Stimulated activated effector memory CD8-positive, alpha-beta T cell treated with anti-CD3 and anti-CD28 coated beads, Interleukin-12 subunit alpha, Interleukin-12 subunit beta, amount 100 ng/mL, for 72 hours (primary cell): ENCODE data around the gene ZC3H12C.

Experiments
- ATAC-seq: fragments of 150-1000 bp; cut with Tn5 transposase; 2 replicates; pipeline ENCODE4 v1.10.0; 2021
- DNase-seq, 2 donors: peaks; one replicate each; pipeline ENCODE4 v3.0.0; 2021 to 2022; ENCODE audit warnings: low spot score in 2 of 2
- H3K27ac Mint-ChIP-seq: one replicate; pipeline ENCODE4 v1.8.0; 2022; ENCODE audit warnings: mild to moderate bottlenecking, mixed read lengths
- H3K36me3 Mint-ChIP-seq: one replicate; pipeline ENCODE4 v1.8.0; 2022; ENCODE audit warnings: mild to moderate bottlenecking, mixed read lengths
- H3K4me1 Mint-ChIP-seq: one replicate; pipeline ENCODE4 v1.8.0; 2022; ENCODE audit warnings: mixed read lengths
- H3K4me3 Mint-ChIP-seq: one replicate; pipeline ENCODE4 v1.8.0; 2022; ENCODE audit warnings: mild to moderate bottlenecking, mixed read lengths
- H3K9me3 Mint-ChIP-seq: one replicate; pipeline ENCODE4 v1.8.0; 2022; ENCODE audit warnings: mixed read lengths

The ZC3H12C gene

DNA sequence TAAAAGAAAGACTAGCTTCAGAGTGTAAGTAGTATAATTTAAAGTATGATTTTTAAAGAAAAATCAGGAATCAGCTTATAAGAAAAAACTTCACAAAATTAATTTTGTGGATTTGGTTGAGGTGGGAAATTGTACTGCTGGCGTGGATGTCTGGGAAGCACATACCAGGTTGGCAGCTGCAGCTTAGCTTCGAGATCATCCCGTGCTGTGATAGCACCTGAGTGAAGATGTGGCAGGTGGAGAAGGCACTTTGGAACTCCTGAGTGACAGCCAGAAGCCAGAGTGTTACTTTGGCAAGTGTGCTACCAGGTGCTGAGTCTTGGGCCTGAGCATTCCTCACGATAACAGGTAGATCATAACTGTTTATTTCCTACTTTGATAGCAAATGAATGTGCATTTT, 17.7 kb downstream of the ZC3H12C start:
- DNase-seq (no peak), ATAC-seq (no peak)
- Mint-ChIP-seq H3K4me3 (no peak overlapping the region), H3K36me3 (peaks cover 6% of the 10 kb centered on the region), H3K4me1 (no peaks in the 10 kb centered on the region), H3K27ac (no peak overlapping the region), H3K9me3 (peaks cover 7% of the 10 kb centered on the region)

DNA sequence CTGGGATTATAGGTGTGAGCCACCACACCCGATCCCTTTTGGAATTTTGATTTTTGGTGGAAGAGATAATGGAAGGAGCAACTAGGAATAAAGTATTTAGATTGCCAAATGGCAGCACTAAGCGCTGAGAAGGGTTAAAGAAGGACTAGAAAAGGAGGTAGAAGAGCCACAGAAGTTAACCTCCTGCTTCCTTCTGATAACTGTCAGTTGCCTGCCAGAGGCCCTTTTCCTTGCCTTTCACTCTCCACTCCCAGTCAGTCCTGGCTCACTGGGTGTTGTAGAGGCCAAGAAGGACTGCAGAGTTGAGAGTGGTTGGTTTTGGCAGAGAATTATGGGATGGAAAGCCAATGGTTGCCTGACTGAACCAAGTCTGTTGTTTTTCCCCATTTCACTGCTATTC, 19.3 kb downstream of the ZC3H12C start:
- Mint-ChIP-seq H3K27ac (no peak overlapping the region), H3K4me1 (no peaks in the 10 kb centered on the region), H3K36me3 (peaks cover 7% of the 10 kb centered on the region), H3K4me3 (no peak overlapping the region), H3K9me3 (peaks cover 3% of the 10 kb centered on the region)
- ATAC-seq, result no peak
- no peak for DNase-seq

DNA sequence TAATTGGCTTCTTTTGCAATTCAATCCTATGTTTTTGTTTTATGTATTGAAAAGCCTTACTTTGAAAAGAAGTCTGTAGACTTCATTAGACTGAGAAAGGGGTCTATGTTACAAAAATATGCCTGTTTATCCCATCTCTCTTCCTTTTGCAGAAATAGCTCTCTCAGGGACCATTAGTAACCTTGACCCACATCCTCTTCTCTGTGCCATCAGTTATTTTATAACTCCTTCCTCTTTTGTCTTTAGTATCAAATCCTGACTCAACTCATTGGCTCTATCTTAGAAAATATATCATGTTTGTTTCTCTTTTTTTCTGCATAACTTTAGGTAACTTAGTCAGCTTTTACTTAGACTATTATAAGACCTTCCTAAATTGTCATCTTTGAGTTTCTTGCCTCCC, 20.3 kb downstream of the ZC3H12C start:
- no peak overlapping the region for H3K4me3 Mint-ChIP-seq
- DNase-seq (no peak), ATAC-seq (no peak)
- no peak overlapping the region for H3K27ac Mint-ChIP-seq
- H3K9me3 Mint-ChIP-seq, result peaks cover 3% of the 10 kb centered on the region
- peaks cover 7% of the 10 kb centered on the region for H3K36me3 Mint-ChIP-seq
- no peaks in the 10 kb centered on the region for H3K4me1 Mint-ChIP-seq

DNA sequence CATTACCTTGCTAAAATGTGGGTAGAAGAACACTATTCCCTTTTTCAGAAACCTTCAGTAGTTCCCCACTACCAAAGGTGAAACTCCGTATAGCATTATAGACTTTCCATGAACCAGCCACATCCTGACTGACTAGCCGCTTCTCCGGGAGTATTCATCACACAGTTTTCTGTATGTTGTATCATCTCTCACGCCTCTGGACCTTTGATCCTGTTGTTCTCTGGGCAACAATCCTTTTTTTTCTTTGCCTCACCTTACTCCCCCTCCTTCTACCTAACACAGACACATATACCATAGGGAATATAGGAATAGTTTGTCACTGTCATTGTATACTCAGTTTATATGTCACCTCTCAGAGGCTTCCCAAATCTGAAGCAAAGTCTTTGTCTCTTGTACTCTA, 20.8 kb downstream of the ZC3H12C start:
- Mint-ChIP-seq H3K4me1 (no peaks in the 10 kb centered on the region), H3K4me3 (no peak overlapping the region), H3K27ac (no peak overlapping the region), H3K9me3 (no peaks in the 10 kb centered on the region), H3K36me3 (peaks cover 7% of the 10 kb centered on the region)
- no peak for DNase-seq
- no peak for ATAC-seq

DNA sequence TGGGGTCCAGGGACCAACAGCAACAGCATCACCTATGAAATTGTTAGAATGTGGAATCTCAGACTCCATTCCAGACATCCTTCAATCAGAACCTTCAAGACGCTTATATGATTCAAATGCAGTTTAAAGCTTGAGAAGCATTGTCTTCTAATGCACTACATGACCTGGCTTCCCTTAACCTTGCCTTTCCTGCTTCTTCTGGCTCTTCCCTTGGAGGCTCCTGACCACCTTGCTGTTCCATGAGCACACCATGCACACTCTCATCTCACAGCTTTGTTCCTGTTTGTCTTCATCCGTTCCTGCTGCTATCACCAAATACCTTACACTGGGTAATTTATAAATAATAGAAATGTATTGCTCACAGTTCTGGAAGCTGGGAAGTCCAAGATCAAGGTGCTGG, 26.1 kb downstream of the ZC3H12C start:
- Mint-ChIP-seq H3K36me3 (peaks cover 7% of the 10 kb centered on the region), H3K27ac (no peak overlapping the region), H3K4me3 (no peak overlapping the region), H3K4me1 (no peaks in the 10 kb centered on the region), H3K9me3 (no peaks in the 10 kb centered on the region)
- DNase-seq, result no peak
- no peak for ATAC-seq

DNA sequence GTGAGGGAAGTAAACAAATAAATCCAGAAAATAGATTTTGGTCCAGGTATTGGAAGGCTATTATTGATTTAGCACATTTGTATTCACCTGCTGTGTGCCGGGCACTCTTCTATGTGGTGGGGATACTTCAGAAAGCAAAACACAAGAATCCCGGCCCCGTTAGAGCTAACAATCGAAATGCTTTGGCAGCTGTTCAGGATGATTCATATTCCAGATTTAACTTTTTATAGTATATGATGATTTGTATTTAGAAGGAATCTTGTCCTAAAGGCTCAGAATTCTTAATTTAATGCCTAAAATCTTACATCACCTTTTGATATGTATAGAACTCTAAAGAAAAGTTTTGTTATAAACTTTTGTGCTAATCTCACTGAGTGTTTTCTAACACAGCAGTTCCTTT, 28.0 kb downstream of the ZC3H12C start:
- Mint-ChIP-seq H3K36me3 (no peaks in the 10 kb centered on the region), H3K9me3 (no peaks in the 10 kb centered on the region), H3K4me3 (no peak overlapping the region), H3K27ac (no peak overlapping the region), H3K4me1 (no peaks in the 10 kb centered on the region)
- ATAC-seq (no peak), DNase-seq (no peak)

DNA sequence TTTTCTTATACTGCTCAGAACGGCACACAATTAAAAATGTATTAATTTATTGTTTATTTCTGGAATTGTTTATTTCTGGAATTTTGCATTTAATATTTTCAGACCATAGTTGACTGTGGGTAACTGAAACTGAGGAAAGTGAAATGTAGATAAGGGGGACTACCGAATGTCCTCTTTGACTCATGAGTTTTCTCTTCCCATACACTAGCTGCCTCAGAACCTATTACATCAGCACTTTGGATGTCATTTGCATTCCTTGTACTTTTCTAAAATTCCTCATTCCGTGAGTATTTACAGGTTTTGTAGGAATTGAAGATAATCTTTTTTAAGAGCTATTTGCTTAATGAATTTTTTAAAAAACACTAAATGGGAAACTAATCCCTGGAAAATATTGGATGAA, 29.8 kb downstream of the ZC3H12C start:
- Mint-ChIP-seq H3K27ac (no peak overlapping the region), H3K36me3 (no peaks in the 10 kb centered on the region), H3K4me3 (no peak overlapping the region), H3K4me1 (no peaks in the 10 kb centered on the region), H3K9me3 (no peaks in the 10 kb centered on the region)
- ATAC-seq, result no peak
- DNase-seq, result no peak

DNA sequence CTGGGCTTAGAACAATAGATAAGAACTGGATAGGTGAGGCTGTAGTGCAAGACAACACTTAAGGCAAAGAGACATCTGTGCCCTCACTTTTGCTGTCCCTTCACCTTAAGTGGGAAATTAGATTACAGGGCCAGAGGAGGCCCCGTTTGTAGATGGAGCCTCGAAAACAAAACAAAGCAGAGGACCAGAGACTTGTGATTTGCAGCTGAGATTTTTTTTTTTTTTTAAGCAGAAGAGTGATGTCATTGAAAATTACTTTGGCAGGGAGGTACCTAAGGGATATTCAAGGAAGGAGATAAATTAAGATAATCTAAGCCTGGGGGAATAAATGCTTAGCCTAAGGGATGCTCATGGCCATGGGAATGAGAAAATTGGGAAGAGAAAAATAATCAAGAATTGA, 31.4 kb downstream of the ZC3H12C start:
- DNase-seq, result no peak
- H3K27ac Mint-ChIP-seq, result no peak overlapping the region
- no peaks in the 10 kb centered on the region for H3K9me3 Mint-ChIP-seq
- no peak overlapping the region for H3K4me3 Mint-ChIP-seq
- no peaks in the 10 kb centered on the region for H3K36me3 Mint-ChIP-seq
- ATAC-seq, result no peak
- no peaks in the 10 kb centered on the region for H3K4me1 Mint-ChIP-seq

DNA sequence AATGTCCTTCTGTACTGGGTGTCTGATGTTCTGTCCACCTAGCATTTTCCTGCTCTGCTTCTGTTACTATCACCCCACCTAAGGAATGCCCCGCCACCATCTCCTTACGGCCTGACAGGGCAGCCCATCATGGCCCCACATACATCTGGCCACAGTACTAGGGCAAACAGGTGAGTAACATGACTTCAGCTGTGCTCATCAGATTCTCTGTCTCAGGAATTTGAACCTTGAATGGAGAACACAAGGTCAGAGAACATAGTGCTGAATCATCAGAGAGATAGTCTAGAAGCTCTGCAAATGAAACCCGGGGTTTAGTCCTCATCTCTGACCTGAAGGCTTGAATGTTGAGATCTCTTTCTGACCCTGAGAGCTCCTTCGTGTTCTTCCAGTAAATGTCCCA, 32.4 kb downstream of the ZC3H12C start:
- no peaks in the 10 kb centered on the region for H3K9me3 Mint-ChIP-seq
- H3K4me3 Mint-ChIP-seq, result no peak overlapping the region
- ATAC-seq, result no peak
- no peaks in the 10 kb centered on the region for H3K4me1 Mint-ChIP-seq
- no peaks in the 10 kb centered on the region for H3K36me3 Mint-ChIP-seq
- H3K27ac Mint-ChIP-seq, result no peak overlapping the region
- no peak for DNase-seq

DNA sequence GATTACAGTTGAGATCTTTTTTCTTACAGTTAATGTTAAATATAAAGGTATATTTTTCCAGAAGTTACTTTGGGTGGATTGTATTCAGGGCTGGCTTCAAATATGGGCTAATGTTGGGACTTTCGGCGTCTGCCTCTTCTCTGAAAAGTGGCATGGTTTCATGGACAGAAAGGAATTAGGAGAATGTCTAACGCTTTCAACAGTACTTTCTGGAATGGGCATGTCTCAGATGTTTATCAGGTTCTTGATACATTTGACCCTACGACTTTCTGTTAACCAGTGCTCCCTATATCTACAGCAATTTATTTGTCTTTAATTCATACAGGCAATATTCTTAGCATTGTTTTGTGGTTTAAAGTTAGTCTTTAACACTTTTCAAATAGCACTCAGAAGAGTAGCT, 33.7 kb downstream of the ZC3H12C start:
- H3K9me3 Mint-ChIP-seq, result no peaks in the 10 kb centered on the region
- no peak overlapping the region for H3K4me3 Mint-ChIP-seq
- no peak for DNase-seq
- no peaks in the 10 kb centered on the region for H3K36me3 Mint-ChIP-seq
- H3K4me1 Mint-ChIP-seq, result no peaks in the 10 kb centered on the region
- ATAC-seq, result no peak
- H3K27ac Mint-ChIP-seq, result no peak overlapping the region

DNA sequence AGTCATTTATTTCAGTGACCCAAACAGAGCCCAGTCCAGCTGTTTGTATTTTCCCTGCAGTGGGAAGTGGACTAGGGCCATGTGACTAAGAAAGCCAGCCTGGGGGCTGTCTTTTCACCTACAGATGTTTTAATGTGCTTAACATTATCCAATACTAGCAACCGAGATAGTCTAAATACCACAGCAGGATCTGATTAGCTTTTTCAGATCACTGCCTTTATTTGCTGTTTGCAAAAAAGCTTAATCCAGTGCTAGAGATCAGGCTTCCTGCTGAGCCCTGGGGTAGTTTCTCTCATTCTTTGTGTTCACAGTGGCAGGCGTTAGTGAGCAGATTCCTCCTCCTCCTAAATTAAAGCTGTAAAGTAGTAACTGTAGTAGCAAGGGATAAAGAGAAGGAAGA, 35.0 kb downstream of the ZC3H12C start:
- Mint-ChIP-seq H3K4me1 (no peaks in the 10 kb centered on the region), H3K27ac (no peak overlapping the region), H3K9me3 (no peaks in the 10 kb centered on the region), H3K36me3 (no peaks in the 10 kb centered on the region), H3K4me3 (no peak overlapping the region)
- DNase-seq (no peak), ATAC-seq (no peak)

DNA sequence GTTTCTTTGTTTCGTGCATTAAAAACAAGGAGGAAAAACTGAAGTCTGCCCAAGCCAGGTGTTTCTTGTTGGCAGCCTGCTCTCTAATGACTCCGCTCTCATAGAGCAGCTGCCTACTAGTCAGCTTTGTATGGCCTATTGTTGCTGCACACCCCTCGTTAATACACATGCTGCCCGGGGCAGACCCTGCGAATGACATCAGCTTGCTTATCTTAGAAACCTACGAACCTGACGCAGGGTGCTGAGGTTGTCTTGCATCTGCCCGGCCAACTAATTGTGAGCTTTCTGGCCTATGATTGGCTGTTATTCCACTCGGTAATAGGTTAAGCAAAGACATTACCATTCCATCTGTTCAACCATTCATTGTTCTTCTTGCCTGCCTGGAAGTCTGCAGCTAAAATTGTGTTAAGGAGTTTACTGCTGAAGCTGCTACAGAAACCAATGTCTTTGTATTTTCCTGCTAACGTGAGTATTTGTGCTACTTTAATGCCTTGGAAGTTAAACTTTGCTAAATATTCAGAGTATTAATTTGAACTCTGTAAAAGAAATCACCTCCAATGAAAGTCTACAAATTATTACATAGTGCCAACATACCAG, 37.5 kb downstream of the ZC3H12C start:
- Mint-ChIP-seq H3K4me1 (no peaks in the 10 kb centered on the region), H3K27ac (no peak overlapping the region), H3K36me3 (no peaks in the 10 kb centered on the region), H3K4me3 (no peak overlapping the region), H3K9me3 (no peaks in the 10 kb centered on the region)
- ATAC-seq, result no peak
- no peak for DNase-seq

DNA sequence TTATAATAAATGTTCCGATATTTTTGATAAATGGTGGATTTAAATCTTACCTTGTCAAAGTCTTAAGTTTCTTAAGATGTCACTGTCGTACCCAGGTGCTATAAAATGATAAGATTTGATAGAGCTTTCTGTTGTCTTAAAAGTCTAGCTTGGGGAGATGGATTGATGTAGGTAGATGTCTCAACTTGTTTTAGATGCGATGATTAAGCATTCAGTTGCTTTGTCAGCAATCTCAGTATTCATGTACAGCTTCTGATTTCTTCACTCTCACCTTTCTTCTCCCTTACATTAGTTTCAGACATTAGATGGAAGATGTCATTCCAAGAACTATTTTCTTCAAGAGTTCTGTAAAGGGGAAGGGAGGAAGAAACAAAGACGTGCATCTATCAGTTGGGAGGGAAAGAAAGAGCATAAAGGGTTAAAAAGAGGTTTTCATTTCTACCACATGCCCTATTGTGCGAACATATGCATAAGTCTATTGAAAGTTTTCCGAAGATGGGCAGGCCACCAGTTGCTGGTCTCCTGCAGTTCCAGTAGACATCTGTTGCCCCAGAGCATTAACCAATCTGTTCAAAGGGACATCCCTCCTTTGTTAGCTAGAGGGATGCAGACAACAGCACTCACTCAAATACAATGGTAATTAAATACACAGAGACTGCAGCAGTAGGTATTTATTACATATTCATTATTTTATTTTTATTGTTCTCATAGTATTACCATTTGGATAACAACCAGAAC, 38.4 kb downstream of the ZC3H12C start:
- H3K36me3 Mint-ChIP-seq, result no peaks in the 10 kb centered on the region
- no peak overlapping the region for H3K4me3 Mint-ChIP-seq
- no peaks in the 10 kb centered on the region for H3K9me3 Mint-ChIP-seq
- H3K27ac Mint-ChIP-seq, result no peak overlapping the region
- DNase-seq (no peak), ATAC-seq (no peak)
- no peaks in the 10 kb centered on the region for H3K4me1 Mint-ChIP-seq

DNA sequence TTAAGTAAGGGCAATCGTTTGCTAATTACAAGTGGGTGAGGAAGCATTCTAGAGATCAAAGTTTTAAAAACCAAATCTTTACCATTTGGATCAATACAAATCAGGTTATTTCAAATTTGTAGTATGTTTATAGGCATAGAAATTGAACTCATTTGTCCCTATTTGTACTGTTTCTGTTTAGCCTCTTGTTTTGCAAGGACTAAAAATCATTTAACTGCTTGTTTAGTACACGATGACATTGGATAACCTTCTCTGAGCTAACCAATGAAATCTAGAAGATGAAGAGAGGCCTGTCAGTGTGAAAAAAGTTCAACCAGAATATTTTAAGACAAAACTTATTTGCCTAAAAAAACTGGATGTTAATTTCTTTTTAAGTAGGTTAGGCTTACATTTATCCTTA, 40.0 kb downstream of the ZC3H12C start:
- Mint-ChIP-seq H3K36me3 (no peaks in the 10 kb centered on the region), H3K27ac (no peak overlapping the region), H3K9me3 (no peaks in the 10 kb centered on the region), H3K4me1 (no peaks in the 10 kb centered on the region), H3K4me3 (no peak overlapping the region)
- no peak for ATAC-seq
- no peak for DNase-seq

DNA sequence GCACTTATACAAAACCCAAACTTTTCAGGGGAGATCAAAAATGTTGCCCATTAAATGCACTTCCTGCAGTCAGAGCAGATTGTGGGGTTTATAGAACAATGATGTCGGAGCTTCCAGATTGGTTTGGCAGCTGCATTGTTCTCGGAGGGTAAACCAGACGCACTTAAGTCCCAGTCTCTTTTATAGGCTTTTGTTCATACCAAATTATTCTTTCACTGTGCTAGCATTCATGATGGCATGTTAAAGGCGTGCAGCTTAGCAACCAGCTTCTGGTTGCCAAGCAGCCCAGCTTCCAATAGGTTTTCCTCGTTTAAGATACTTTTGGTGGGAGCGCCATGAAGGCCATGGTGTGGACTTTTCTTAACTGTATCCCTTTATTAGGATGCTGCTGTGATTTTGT, 40.9 kb downstream of the ZC3H12C start:
- no peaks in the 10 kb centered on the region for H3K9me3 Mint-ChIP-seq
- ATAC-seq, result no peak
- no peak overlapping the region for H3K27ac Mint-ChIP-seq
- H3K4me1 Mint-ChIP-seq, result no peaks in the 10 kb centered on the region
- no peak for DNase-seq
- no peaks in the 10 kb centered on the region for H3K36me3 Mint-ChIP-seq
- no peak overlapping the region for H3K4me3 Mint-ChIP-seq

DNA sequence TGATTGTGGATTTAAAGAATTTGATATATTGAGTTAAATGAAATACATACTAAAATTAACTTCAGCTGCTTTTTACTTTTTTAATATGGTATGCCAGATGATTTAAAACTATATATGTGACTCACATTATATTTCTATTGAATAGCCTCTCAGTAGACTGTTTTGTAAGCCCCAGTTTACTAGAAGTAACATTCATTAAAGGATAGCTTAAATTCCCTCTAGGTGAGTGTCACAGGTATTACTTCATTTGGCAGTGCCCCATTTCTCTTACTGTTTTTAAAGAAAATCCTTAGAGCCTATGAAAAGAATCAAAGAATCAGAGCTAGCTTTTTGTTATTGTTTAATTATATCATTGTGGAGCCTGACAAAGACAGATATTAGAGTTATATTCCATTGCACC, 48.6 kb downstream of the ZC3H12C start:
- Mint-ChIP-seq H3K4me3 (no peak overlapping the region), H3K4me1 (no peaks in the 10 kb centered on the region), H3K9me3 (no peaks in the 10 kb centered on the region), H3K27ac (no peak overlapping the region), H3K36me3 (no peaks in the 10 kb centered on the region)
- ATAC-seq (no peak), DNase-seq (no peak)
